Osteoblast (primary cell): ENCODE measurements around the gene CDH1. TPM values are rescaled to one million over a fixed set of nuclear protein-coding genes. Genes with fewer than 3 reads are reported as not detected.

Source experiments
- DNase-seq: peaks from one replicate; pipeline ENCODE4 v3.0.0; 2011; ENCODE audit warnings: low spot score, mixed read lengths; ENCODE audit not compliant: insufficient read length; ENCODE audit errors: missing footprints
- H2AFZ ChIP-seq: 2 replicates; pipeline ENCODE4 v1.6.0; 2011; ENCODE audit warnings: mild to moderate bottlenecking, low read length
- H3K27ac ChIP-seq: 2 replicates; pipeline ENCODE4 v1.5.1; 2011; ENCODE audit warnings: mild to moderate bottlenecking, low read depth, low read length, moderate library complexity
- H3K27me3 ChIP-seq: 2 replicates; pipeline ENCODE4 v1.6.0; 2012; ENCODE audit warnings: mild to moderate bottlenecking, control low read depth, inconsistent platforms, low read length, moderate library complexity; ENCODE audit not compliant: insufficient read depth
- H3K36me3 ChIP-seq: 2 replicates; pipeline ENCODE4 v1.5.1; 2011; ENCODE audit warnings: mild to moderate bottlenecking, low read length, control low read depth, moderate library complexity; ENCODE audit not compliant: insufficient read depth
- H3K4me1 ChIP-seq: 2 replicates; pipeline ENCODE4 v1.5.1; 2011; ENCODE audit warnings: mild to moderate bottlenecking, low read length, control low read depth, moderate library complexity; ENCODE audit not compliant: insufficient read depth
- H3K4me2 ChIP-seq: 2 replicates; pipeline ENCODE4 v1.6.0; 2011; ENCODE audit warnings: mild to moderate bottlenecking, low read length; ENCODE audit not compliant: insufficient read depth
- H3K4me3 ChIP-seq: fragments of 200-600 bp; sonication (generic); 3 replicates; pipeline ENCODE4 v1.5.1; 2012; ENCODE audit warnings: mild to moderate bottlenecking, low read length, inconsistent platforms; ENCODE audit not compliant: insufficient read depth
- H3K79me2 ChIP-seq: 2 replicates; pipeline ENCODE4 v1.6.0; 2012; ENCODE audit warnings: mild to moderate bottlenecking, low read length, control low read depth, inconsistent platforms; ENCODE audit not compliant: insufficient read depth
- H3K9me3 ChIP-seq: 2 replicates; pipeline ENCODE4 v1.5.1; 2011; ENCODE audit warnings: low read depth, low read length, control low read depth
- H4K20me1 ChIP-seq: 2 replicates; pipeline ENCODE4 v1.6.0; 2012; ENCODE audit warnings: mild to moderate bottlenecking, low read length, control low read depth; ENCODE audit not compliant: insufficient read depth
- CTCF ChIP-seq: IDR thresholded peaks from 2 replicates; pipeline ENCODE4 v1.5.1; 2011; ENCODE audit warnings: mild to moderate bottlenecking, low read depth, low read length, moderate library complexity; ENCODE audit errors: extremely low read depth
- total RNA-seq: library from RNA; depleted of rRNA; stranded (reverse); fragments of >200 nt; gene quantifications from 2 replicates; pipeline ENCODE4 v1.2.3, GENCODE V29; 2012

The CDH1 gene
- total RNA-seq, 1 donor, result 1.1 TPM

- no peaks in the 10 kb centered on the region for H3K9me3 ChIP-seq
- no peak overlapping the region for H3K4me3 ChIP-seq
- H3K79me2 ChIP-seq, result no peaks in the 10 kb centered on the region
- peaks cover 19% of the 10 kb centered on the region for H3K27me3 ChIP-seq
- DNase-seq, result no peak
- H2AFZ ChIP-seq, result no peak overlapping the region
- H3K4me1 ChIP-seq, result peaks cover 2% of the 10 kb centered on the region
- H3K27ac ChIP-seq, result no peak overlapping the region
- H3K36me3 ChIP-seq, result no peaks in the 10 kb centered on the region
- TF ChIP-seq CTCF, result no peak
- no peaks in the 10 kb centered on the region for H4K20me1 ChIP-seq
- no peak overlapping the region for H3K4me2 ChIP-seq
Measured at GRCh38 chr16:68749432-68749831, 12.3 kb downstream of the CDH1 start.

- Histone ChIP-seq H3K36me3 (no peaks in the 10 kb centered on the region), H3K79me2 (no peaks in the 10 kb centered on the region), H3K27me3 (peaks cover 16% of the 10 kb centered on the region), H4K20me1 (no peaks in the 10 kb centered on the region), H3K4me3 (no peak overlapping the region), H3K4me2 (no peak overlapping the region), H2AFZ (no peak overlapping the region), H3K27ac (no peak overlapping the region), H3K4me1 (no peaks in the 10 kb centered on the region), H3K9me3 (no peaks in the 10 kb centered on the region)
- no peak for DNase-seq
- TF ChIP-seq CTCF, result no peak
Measured at GRCh38 chr16:68750193-68750695, 13.2 kb downstream of the CDH1 start.

- TF ChIP-seq CTCF, result no peak
- Histone ChIP-seq H3K4me1 (no peaks in the 10 kb centered on the region), H3K36me3 (no peaks in the 10 kb centered on the region), H3K27ac (no peak overlapping the region), H3K27me3 (peaks cover 17% of the 10 kb centered on the region), H3K4me3 (no peak overlapping the region), H2AFZ (no peak overlapping the region), H3K9me3 (no peaks in the 10 kb centered on the region), H4K20me1 (no peaks in the 10 kb centered on the region), H3K79me2 (no peaks in the 10 kb centered on the region), H3K4me2 (no peak overlapping the region)
- DNase-seq, result no peak
Measured at GRCh38 chr16:68751160-68751559, 14.1 kb downstream of the CDH1 start.

- no peak for TF ChIP-seq CTCF
- H4K20me1 ChIP-seq, result no peaks in the 10 kb centered on the region
Measured at GRCh38 chr16:68752602-68753001, 15.5 kb downstream of the CDH1 start.

More at GRCh38 chr16:68752602-68753001, 15.5 kb downstream of the CDH1 start:
- Histone ChIP-seq H2AFZ (no peak overlapping the region), H3K4me2 (no peak overlapping the region), H3K79me2 (no peaks in the 10 kb centered on the region), H3K4me1 (no peaks in the 10 kb centered on the region), H3K9me3 (no peaks in the 10 kb centered on the region), H3K27me3 (peaks cover 14% of the 10 kb centered on the region), H3K4me3 (no peak overlapping the region), H3K27ac (no peak overlapping the region), H3K36me3 (no peaks in the 10 kb centered on the region)
- DNase-seq, result no peak
